GM12878 (cell line): Measurements from ENCODE around the gene GLB1L2. TPM values are rescaled to one million over a fixed set of nuclear protein-coding genes. Genes with fewer than 3 reads are reported as not detected.

Experiments
- ATAC-seq: fragments of 200-7000 bp; cut with Tn5 transposase; 3 replicates; pipeline ENCODE4 v1.9.1; 2020; ENCODE audit warnings: mild to moderate bottlenecking, moderate library complexity
- BruUV-seq: library from RNA; stranded (reverse); fragments of 400-500 nt; replicated peaks from 2 replicates; lab custom pipeline; 2021; lab: Mats Ljungman, UMichigan
- CTCF ChIA-PET: fragments of 300-600 bp; sonication (Branson Sonifier 250); formaldehyde crosslinking; extraction: SDS; loops from one replicate; lab custom pipeline; 2021; ENCODE audit warnings: inconsistent platforms; lab: Yijun Ruan, JAX
- POLR2A ChIA-PET: fragments of 350-600 bp; formaldehyde crosslinking; extraction: SDS; loops from one replicate; lab custom pipeline; 2021; ENCODE audit warnings: inconsistent platforms; lab: Charles Lee
- RAD21 ChIA-PET: fragments of 300-600 bp; sonication (Branson Sonifier 250); formaldehyde crosslinking; loops from one replicate; lab custom pipeline; 2023; ENCODE audit warnings: antibody characterized with exemption; ENCODE audit not compliant: unreplicated experiment; lab: Charles Lee
- SMC1A ChIA-PET: fragments of 300-600 bp; sonication (Branson Sonifier 250); formaldehyde crosslinking; loops from one replicate; lab custom pipeline; 2023; ENCODE audit not compliant: unreplicated experiment, uncharacterized antibody; lab: Charles Lee
- DNase-seq: peaks from one replicate; pipeline ENCODE4 v3.0.0-alpha.2; 2011; ENCODE audit warnings: low read depth, low spot score
- FAIRE-seq: peaks from 3 replicates; lab custom pipeline; 2011; peaks lifted over from hg19 to GRCh38; lab: Jason Lieb, UNC
- H2AFZ ChIP-seq: 2 replicates; pipeline ENCODE4 v1.6.0; 2011; ENCODE audit warnings: low read depth, low read length, control low read depth; ENCODE audit not compliant: control insufficient read depth
- H3K27ac ChIP-seq: 2 replicates; pipeline ENCODE4 v1.5.1; 2011; ENCODE audit warnings: control low read depth; ENCODE audit not compliant: control insufficient read depth, insufficient read depth
- H3K27me3 ChIP-seq, 2 experiments: replicated peaks in 1 of 2; 2 replicates each; pipeline versions ENCODE4 v1.6.0 to v1.6.1; 2011; ENCODE audit warnings: low read length in 1 of 2; ENCODE audit not compliant: control insufficient read depth in 2 of 2, insufficient read depth in 2 of 2
- H3K36me3 ChIP-seq, 2 experiments: 2 replicates each; pipeline ENCODE4 v1.5.1; 2011; ENCODE audit warnings: low read length in 1 of 2; ENCODE audit not compliant: control insufficient read depth in 2 of 2, insufficient read depth in 2 of 2
- H3K4me1 ChIP-seq: 2 replicates; pipeline ENCODE4 v1.6.1; 2011; ENCODE audit warnings: mild to moderate bottlenecking, low read length, moderate library complexity, mixed read lengths; ENCODE audit not compliant: control insufficient read depth, insufficient read depth
- H3K4me2 ChIP-seq: 2 replicates; pipeline ENCODE4 v1.6.0; 2011; ENCODE audit warnings: control low read depth; ENCODE audit not compliant: control insufficient read depth, insufficient read depth
- H3K4me3 ChIP-seq: fragments of 200-600 bp; sonication (generic); 2 replicates; pipeline ENCODE4 v1.5.1; 2016
- H3K79me2 ChIP-seq: 2 replicates; pipeline ENCODE4 v1.6.0; 2011; ENCODE audit warnings: low read length; ENCODE audit not compliant: control insufficient read depth, insufficient read depth
- H3K9ac ChIP-seq: 2 replicates; pipeline ENCODE4 v1.8.0; 2011; ENCODE audit warnings: low read length, control low read depth, mixed read lengths; ENCODE audit not compliant: control insufficient read depth, insufficient read depth
- H3K9me3 ChIP-seq: replicated peaks from 3 replicates; pipeline ENCODE4 v1.5.1; 2011; ENCODE audit warnings: mild to moderate bottlenecking, low read length; ENCODE audit not compliant: control insufficient read depth, insufficient read depth
- H4K20me1 ChIP-seq: 2 replicates; pipeline ENCODE4 v1.6.0; 2011; ENCODE audit not compliant: control insufficient read depth, insufficient read depth
- ATF7 ChIP-seq: fragments of 450-650 bp; IDR thresholded peaks from 2 replicates; pipeline ENCODE4 v1.6.1; 2016; ENCODE audit warnings: low read depth, mild to moderate bottlenecking
- BACH1 ChIP-seq: fragments of 450-650 bp; IDR thresholded peaks from 2 replicates; pipeline ENCODE4 v1.6.1; 2017; ENCODE audit warnings: mild to moderate bottlenecking, borderline replicate concordance
- CHD4 ChIP-seq: fragments of 200-600 bp; sonication (generic); IDR thresholded peaks from 2 replicates; pipeline ENCODE4 v1.6.1; 2016; ENCODE audit warnings: mild to moderate bottlenecking
- EGR1 ChIP-seq, 2 experiments: IDR thresholded peaks; 1 replicate in 1 of 2; 2 replicates in 1 of 2; pipeline ENCODE4 v1.6.1; 2011 to 2012; ENCODE audit warnings: low read depth in 2 of 2, low read length in 2 of 2, borderline replicate concordance in 1 of 2, mild to moderate bottlenecking in 1 of 2, moderate library complexity in 1 of 2
- LARP7 ChIP-seq: fragments of 450-650 bp; IDR thresholded peaks from 2 replicates; pipeline ENCODE4 v1.6.1; 2017; ENCODE audit warnings: mild to moderate bottlenecking
- MTA2 ChIP-seq: fragments of 450-650 bp; IDR thresholded peaks from 2 replicates; pipeline ENCODE4 v1.6.1; 2016; ENCODE audit warnings: low read depth, mild to moderate bottlenecking, moderate library complexity
- MXI1 ChIP-seq: fragments of 150-350 bp; IDR thresholded peaks from 2 replicates; pipeline ENCODE4 v1.6.1; 2011; ENCODE audit warnings: low read depth, mild to moderate bottlenecking, inconsistent platforms, low read length, improper control_type of control experiment
- NFIC ChIP-seq: IDR thresholded peaks from 2 replicates; pipeline ENCODE4 v1.6.1; 2012; ENCODE audit warnings: low read depth, mild to moderate bottlenecking, inconsistent platforms, low read length, moderate library complexity
- NFYA ChIP-seq: IDR thresholded peaks from 2 replicates; pipeline ENCODE4 v1.6.1; 2011; ENCODE audit warnings: low read depth, mild to moderate bottlenecking, low read length, improper control_type of control experiment, borderline replicate concordance
- NR2C2 ChIP-seq: IDR thresholded peaks from 2 replicates; pipeline ENCODE4 v1.6.1; 2011; ENCODE audit warnings: borderline replicate concordance, low read depth; ENCODE audit not compliant: control insufficient read depth, insufficient read length
- RBBP5 ChIP-seq: fragments of 200-600 bp; sonication (generic); conservative IDR thresholded peaks from 2 replicates; pipeline ENCODE4 v1.6.1; 2016
- RCOR1 ChIP-seq: conservative IDR thresholded peaks from 2 replicates; pipeline ENCODE4 v1.6.1; 2012; ENCODE audit warnings: low read depth, low read length, improper control_type of control experiment
- STAT3 ChIP-seq: IDR thresholded peaks from 2 replicates; pipeline ENCODE4 v1.6.1; 2011; ENCODE audit warnings: low read depth, low read length, improper control_type of control experiment
- whole genome bisulfite sequencing: methylation state at CpG from one replicate; pipeline ENCODE4 v1.1.6; 2016; ENCODE audit warnings: low lambda C conversion rate; ENCODE audit not compliant: insufficient replicate concordance, insufficient coverage; ENCODE audit errors: missing lambda C conversion rate; 5-methylcytosine and 5-hydroxymethylcytosine counted together
- in situ Hi-C: fragments of 300-500 bp; cut with MboI; formaldehyde crosslinking; loops from 9 replicates; pipeline ENCODE4 v1.14.3; 2018; ENCODE audit warnings: mixed read lengths
- intact Hi-C: fragments of 100-400 bp; cut with micrococcal nuclease; formaldehyde crosslinking; loops from one replicate; pipeline ENCODE4 v1.14.2; 2022; ENCODE audit not compliant: unreplicated experiment
- polyA plus RNA-seq, 11 experiments: library from polyadenylated mRNA; depleted of rRNA in 4 of 11; unstranded in 6 of 11; stranded (reverse) in 5 of 11; fragments of >200 nt; fragmentation: Nextera tagmentation in 4 of 11; fragmentation: Illumina TruSeq in 1 of 11; extraction: Ambion mirVana in 4 of 11; extraction: Trizol in 1 of 11; gene quantifications; 1 replicate in 1 of 11; 2 replicates in 10 of 11; pipeline versions ENCODE4 v1.2.1 to v1.2.3, GENCODE V29; 2011 to 2016; ENCODE audit warnings: inconsistent platforms in 2 of 11, missing spikeins in 2 of 11, low read depth in 1 of 11
- total RNA-seq, 4 experiments: library from RNA; depleted of rRNA in 3 of 4; stranded (reverse); fragments of >200 nt in 3 of 4; fragmentation: Illumina TruSeq in 1 of 4; extraction: Trizol in 1 of 4; gene quantifications; 2 replicates each; pipeline versions ENCODE4 v1.2.1 to v1.2.3, GENCODE V29; 2013 to 2021
- TF ChIP-seq, protein P1 (sequence below): IDR thresholded peaks from 2 replicates; pipeline ENCODE4 v1.6.1; 2012; ENCODE audit warnings: mild to moderate bottlenecking, low read depth, low read length
- TF ChIP-seq, protein P2 (sequence below): fragments of 450-650 bp; IDR thresholded peaks from 2 replicates; pipeline ENCODE4 v1.6.1; 2017; ENCODE audit warnings: borderline replicate concordance

The GLB1L2 gene
- total and polyA plus RNA-seq, 10 of the 15 experiments (the other 5 are each of a cell fraction or from before 2014, with no cell fraction given): 0.04 to 0.85 (median 0.49) TPM

DNA sequence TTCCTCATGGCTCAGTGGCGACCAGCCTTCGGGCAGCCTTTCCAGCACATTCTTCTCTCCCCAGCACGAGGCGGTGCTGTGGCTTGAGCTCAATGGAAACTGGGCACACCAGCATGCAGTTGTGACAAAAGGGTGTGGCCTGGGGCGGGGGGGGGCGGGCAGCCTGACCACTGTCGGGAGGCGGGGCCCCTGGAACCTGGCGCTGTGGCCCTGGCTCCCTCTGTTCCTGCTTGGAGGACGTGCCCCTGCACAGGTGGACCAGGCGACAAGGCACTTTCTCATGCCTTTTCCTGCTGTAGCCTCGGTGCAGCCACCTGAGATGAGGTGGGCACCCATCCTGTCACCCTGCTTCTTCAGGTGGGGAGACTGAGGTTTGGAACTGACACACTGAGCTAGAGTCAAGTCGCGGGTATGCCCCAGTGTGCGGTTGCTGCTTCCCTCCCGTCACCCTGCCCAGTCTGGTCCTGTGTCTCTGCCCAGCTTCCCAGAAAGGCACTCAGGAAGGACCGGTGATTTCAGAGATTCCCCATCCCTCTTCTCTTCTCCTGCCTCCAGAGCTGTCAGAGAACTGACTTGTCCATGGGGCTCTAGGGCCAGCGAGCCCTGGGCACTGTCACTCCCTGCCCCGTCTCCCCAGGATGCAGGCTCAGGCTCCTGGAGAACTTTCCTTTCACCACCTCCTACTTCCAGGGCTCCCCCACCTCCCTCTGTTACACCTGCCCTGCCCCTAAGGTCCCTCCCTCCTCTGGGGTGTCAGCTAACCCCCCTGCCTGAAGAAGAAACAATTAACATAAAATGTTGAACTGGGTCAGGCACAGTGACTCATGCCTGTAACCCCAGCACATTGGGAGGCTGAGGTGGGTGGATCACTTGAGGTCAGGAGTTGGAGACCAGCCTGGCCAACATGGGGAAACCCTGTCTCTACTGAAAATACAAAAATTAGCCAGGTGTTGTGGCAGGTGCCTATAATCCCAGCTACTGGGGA, 70.3 kb downstream of the GLB1L2 start:
- in situ Hi-C loops: no loop called here

DNA sequence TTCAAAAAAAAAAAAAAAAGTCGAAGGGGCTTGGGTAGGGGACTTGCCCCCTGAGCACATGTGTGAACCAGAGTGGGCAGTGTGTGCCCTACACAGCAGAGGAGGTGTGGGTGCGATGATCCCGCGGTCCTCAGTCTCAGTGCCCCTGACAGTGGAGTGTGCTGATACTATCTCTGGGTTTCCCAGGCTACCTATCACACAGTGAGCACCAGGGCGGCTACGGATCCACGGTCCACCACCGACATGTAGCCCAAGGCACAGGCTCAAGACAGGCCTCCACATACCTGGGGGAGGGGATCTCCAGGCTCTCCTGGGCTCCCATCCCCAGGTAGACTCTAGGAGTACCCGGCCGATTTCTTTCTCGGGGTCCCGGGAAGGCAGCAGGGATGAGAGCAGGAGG, 71.1 kb downstream of the GLB1L2 start:
- SMC1A ChIA-PET: no interaction called here
- H2AFZ ChIP-seq: no peak overlapping the region
- no peak overlapping the region for H3K9ac ChIP-seq
- BruUV-seq: no TSS peak
- H3K27me3 ChIP-seq: no peaks in the 10 kb centered on the region; a peak in 1 of 4 replicates
- no peak for FAIRE-seq
- in situ Hi-C loops: no loop called here
- H3K79me2 ChIP-seq: no peaks in the 10 kb centered on the region
- H4K20me1 ChIP-seq: no peaks in the 10 kb centered on the region
- CTCF ChIA-PET: no interaction called here
- H3K4me2 ChIP-seq: no peak overlapping the region
- POLR2A ChIA-PET: no interaction called here
- WGBS: 72% methylated on average over 11 of the region's 12 CpGs
- RAD21 ChIA-PET: no interaction called here
- no peak for DNase-seq
- H3K4me1 ChIP-seq: no peaks in the 10 kb centered on the region
- H3K36me3 ChIP-seq: no peaks in the 10 kb centered on the region
- H3K4me3 ChIP-seq: no peak overlapping the region
- H3K9me3 ChIP-seq: no peaks in the 10 kb centered on the region
- no peak overlapping the region for H3K27ac ChIP-seq
- intact Hi-C loops: no loop called here
- no peak for ATAC-seq
- TF ChIP-seq MXI1 (no peak), MTA2 (no peak), RBBP5 (no peak), NFYA (no peak), RCOR1 (no peak), EGR1 (IDR thresholded peaks at IDR 0.05; ENCODE audit: borderline replicate concordance in 1 of 2, low read depth in 2 of 2, low read length in 2 of 2) (no peak), STAT3 (no peak)
- TF ChIP-seq, protein P1, sequence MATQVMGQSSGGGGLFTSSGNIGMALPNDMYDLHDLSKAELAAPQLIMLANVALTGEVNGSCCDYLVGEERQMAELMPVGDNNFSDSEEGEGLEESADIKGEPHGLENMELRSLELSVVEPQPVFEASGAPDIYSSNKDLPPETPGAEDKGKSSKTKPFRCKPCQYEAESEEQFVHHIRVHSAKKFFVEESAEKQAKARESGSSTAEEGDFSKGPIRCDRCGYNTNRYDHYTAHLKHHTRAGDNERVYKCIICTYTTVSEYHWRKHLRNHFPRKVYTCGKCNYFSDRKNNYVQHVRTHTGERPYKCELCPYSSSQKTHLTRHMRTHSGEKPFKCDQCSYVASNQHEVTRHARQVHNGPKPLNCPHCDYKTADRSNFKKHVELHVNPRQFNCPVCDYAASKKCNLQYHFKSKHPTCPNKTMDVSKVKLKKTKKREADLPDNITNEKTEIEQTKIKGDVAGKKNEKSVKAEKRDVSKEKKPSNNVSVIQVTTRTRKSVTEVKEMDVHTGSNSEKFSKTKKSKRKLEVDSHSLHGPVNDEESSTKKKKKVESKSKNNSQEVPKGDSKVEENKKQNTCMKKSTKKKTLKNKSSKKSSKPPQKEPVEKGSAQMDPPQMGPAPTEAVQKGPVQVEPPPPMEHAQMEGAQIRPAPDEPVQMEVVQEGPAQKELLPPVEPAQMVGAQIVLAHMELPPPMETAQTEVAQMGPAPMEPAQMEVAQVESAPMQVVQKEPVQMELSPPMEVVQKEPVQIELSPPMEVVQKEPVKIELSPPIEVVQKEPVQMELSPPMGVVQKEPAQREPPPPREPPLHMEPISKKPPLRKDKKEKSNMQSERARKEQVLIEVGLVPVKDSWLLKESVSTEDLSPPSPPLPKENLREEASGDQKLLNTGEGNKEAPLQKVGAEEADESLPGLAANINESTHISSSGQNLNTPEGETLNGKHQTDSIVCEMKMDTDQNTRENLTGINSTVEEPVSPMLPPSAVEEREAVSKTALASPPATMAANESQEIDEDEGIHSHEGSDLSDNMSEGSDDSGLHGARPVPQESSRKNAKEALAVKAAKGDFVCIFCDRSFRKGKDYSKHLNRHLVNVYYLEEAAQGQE: no peak
- TF ChIP-seq, protein P2, sequence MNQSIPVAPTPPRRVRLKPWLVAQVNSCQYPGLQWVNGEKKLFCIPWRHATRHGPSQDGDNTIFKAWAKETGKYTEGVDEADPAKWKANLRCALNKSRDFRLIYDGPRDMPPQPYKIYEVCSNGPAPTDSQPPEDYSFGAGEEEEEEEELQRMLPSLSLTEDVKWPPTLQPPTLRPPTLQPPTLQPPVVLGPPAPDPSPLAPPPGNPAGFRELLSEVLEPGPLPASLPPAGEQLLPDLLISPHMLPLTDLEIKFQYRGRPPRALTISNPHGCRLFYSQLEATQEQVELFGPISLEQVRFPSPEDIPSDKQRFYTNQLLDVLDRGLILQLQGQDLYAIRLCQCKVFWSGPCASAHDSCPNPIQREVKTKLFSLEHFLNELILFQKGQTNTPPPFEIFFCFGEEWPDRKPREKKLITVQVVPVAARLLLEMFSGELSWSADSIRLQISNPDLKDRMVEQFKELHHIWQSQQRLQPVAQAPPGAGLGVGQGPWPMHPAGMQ: no peak

More for the DNA sequence above, 70.3 kb downstream of the GLB1L2 start:
- Histone ChIP-seq H3K9me3 (no peaks in the 10 kb centered on the region), H3K9ac (no peak overlapping the region), H3K4me3 (no peak overlapping the region), H3K4me2 (no peak overlapping the region), H4K20me1 (no peaks in the 10 kb centered on the region), H3K79me2 (no peaks in the 10 kb centered on the region), H3K27me3 (no peaks in the 10 kb centered on the region; a peak in 2 of 4 replicates), H3K36me3 (no peaks in the 10 kb centered on the region), H3K4me1 (no peaks in the 10 kb centered on the region), H3K27ac (no peak overlapping the region), H2AFZ (no peak overlapping the region)
- no peak for FAIRE-seq
- intact Hi-C loops: no loop called here
- BruUV-seq: no TSS peak
- no peak for DNase-seq
- ChIA-PET SMC1A (no interaction called here), RAD21 (no interaction called here), CTCF (interaction anchor here (0.7 kb wide), 1 partner anchor 247 kb away, joined by 3 read pairs; no protein-coding TSS in a partner anchor), POLR2A (no interaction called here)
- no peak for TF ChIP-seq NR2C2
- TF ChIP-seq CHD4: no peak
- TF ChIP-seq LARP7: no peak
- no peak for TF ChIP-seq NFIC
- TF ChIP-seq ATF7: no peak
- TF ChIP-seq NFYA: no peak
- TF ChIP-seq BACH1: no peak
- no peak for ATAC-seq
- 45% methylated on average over 15 of the region's 19 CpGs for WGBS
